Body of pancreas (tissue), 4 donors: ENCODE results near the gene INPP5D. TPM values are rescaled to one million over a fixed set of nuclear protein-coding genes. Genes with fewer than 3 reads are reported as not detected.

Experiments
- ATAC-seq: fragments of 150-250 bp; one replicate; pipeline ENCODE4 v1.9.1; 2016
- DNase-seq, 4 donors: peaks; one replicate each; pipeline ENCODE4 v3.0.0-alpha.2; 2019
- H3K27ac ChIP-seq, 4 donors: fragments of 200-600 bp; sonication (generic); 1 replicate in 3 of 4; 2 replicates in 1 of 4; pipeline versions ENCODE4 v1.5.1 to v1.6.1; 2016 to 2019; ENCODE audit warnings: mild to moderate bottlenecking in 1 of 4, mixed read lengths in 1 of 4, moderate library complexity in 1 of 4
- H3K27me3 ChIP-seq, 2 donors: fragments of 200-600 bp; sonication (generic); one replicate each; pipeline ENCODE4 v1.6.0; 2016; ENCODE audit warnings: mild to moderate bottlenecking in 1 of 2
- H3K36me3 ChIP-seq, 2 donors: fragments of 200-600 bp; sonication (generic); replicated peaks in 1 of 2; 2 replicates each; pipeline ENCODE4 v1.5.1; 2016; ENCODE audit warnings: low read depth in 2 of 2; ENCODE audit not compliant: insufficient read depth in 1 of 2
- H3K4me1 ChIP-seq: fragments of 200-600 bp; sonication (generic); one replicate; pipeline ENCODE4 v1.6.0; 2016
- H3K4me3 ChIP-seq, 2 donors: fragments of 200-600 bp; sonication (generic); 1 replicate in 1 of 2; 2 replicates in 1 of 2; pipeline ENCODE4 v1.5.1; 2016 to 2019
- H3K9me3 ChIP-seq, 3 donors: fragments of 200-600 bp; sonication (generic); 1 replicate in 2 of 3; 2 replicates in 1 of 3; pipeline ENCODE4 v1.5.1; 2016
- CTCF ChIP-seq, 7 experiments: fragments of 450-650 bp in 4 of 7; fragments of 200-600 bp in 3 of 7; sonication (generic) in 3 of 7; IDR thresholded peaks; one replicate each; pipeline ENCODE4 v1.5.1; 2016 to 2019; ENCODE audit warnings: antibody characterized with exemption in 7 of 7
- POLR2A ChIP-seq, 3 donors: fragments of 450-650 bp; IDR thresholded peaks; one replicate each; pipeline ENCODE4 v1.6.1; 2016; ENCODE audit warnings: antibody characterized with exemption in 3 of 3, mild to moderate bottlenecking in 2 of 3
- WGBS, 2 donors: methylation state at CpG; one replicate each; pipeline ENCODE4 v1.1.5; 2017; 5-methylcytosine and 5-hydroxymethylcytosine counted together
- intact Hi-C: fragments of 100-400 bp; cut with DNase I; formaldehyde crosslinking; loops from one replicate; pipeline ENCODE4 v1.15.1; 2023
- total RNA-seq, 2 donors: library from RNA; depleted of rRNA; stranded (reverse); fragments of >200 nt; gene quantifications; one replicate each; pipeline ENCODE4 v1.1.0, GENCODE V29; 2016

INPP5D gene
- total RNA-seq, 2 donors from 2014 or later, result 0.99 to 8.8 TPM

GRCh38 chr2:233145726-233146125 lies 85.6 kb downstream of the INPP5D start:
- TF ChIP-seq CTCF (IDR thresholded peaks at IDR 0.05), result no peak
- TF ChIP-seq POLR2A (IDR thresholded peaks at IDR 0.05), result no peak
- 68 to 75% methylated on average over 8 of the region's 8 CpGs for WGBS, 2 donors
- no peaks in the 10 kb centered on the region for H3K36me3 ChIP-seq

GRCh38 chr2:233146194-233146593 lies 86.1 kb downstream of the INPP5D start:
- Histone ChIP-seq H3K27ac (no peak overlapping the region), H3K27me3 (no peaks in the 10 kb centered on the region), H3K36me3 (no peaks in the 10 kb centered on the region), H3K4me1 (no peaks in the 10 kb centered on the region), H3K9me3 (no peaks in the 10 kb centered on the region), H3K4me3 (no peak overlapping the region)
- intact Hi-C loops, result no loop called here
- TF ChIP-seq POLR2A (IDR thresholded peaks at IDR 0.05) (no peak), CTCF (IDR thresholded peaks at IDR 0.05) (no peak)
- DNase-seq (no peak), ATAC-seq (no peak)
- 85 to 90% methylated on average over 11 of the region's 11 CpGs for WGBS, 2 donors

More at GRCh38 chr2:233145726-233146125, 85.6 kb downstream of the INPP5D start:
- Histone ChIP-seq H3K9me3 (no peaks in the 10 kb centered on the region), H3K4me3 (no peak overlapping the region), H3K4me1 (no peaks in the 10 kb centered on the region), H3K27me3 (no peaks in the 10 kb centered on the region), H3K27ac (no peak overlapping the region)
- ATAC-seq (no peak), DNase-seq (no peak)
- intact Hi-C loops, result no loop called here

GRCh38 chr2:233147136-233147828 lies 87.1 kb downstream of the INPP5D start:
- 64 to 69% methylated on average over 22 of the region's 22 CpGs for WGBS, 2 donors
- Histone ChIP-seq H3K4me3 (no peak overlapping the region), H3K27me3 (no peaks in the 10 kb centered on the region), H3K36me3 (no peaks in the 10 kb centered on the region), H3K9me3 (no peaks in the 10 kb centered on the region), H3K27ac (no peak overlapping the region), H3K4me1 (no peaks in the 10 kb centered on the region)
- ATAC-seq, result no peak
- intact Hi-C loops, result no loop called here
- no peak for DNase-seq
- TF ChIP-seq POLR2A (IDR thresholded peaks at IDR 0.05) (no peak), CTCF (IDR thresholded peaks at IDR 0.05) (no peak)

- intact Hi-C loops, result no loop called here
- no peaks in the 10 kb centered on the region for H3K9me3 ChIP-seq
- no peak for ATAC-seq
- TF ChIP-seq POLR2A (IDR thresholded peaks at IDR 0.05) (no peak), CTCF (IDR thresholded peaks at IDR 0.05) (no peak)
- 67 to 86% methylated on average over 1 of the region's 1 CpG for WGBS, 2 donors
- no peak overlapping the region for H3K4me3 ChIP-seq
- DNase-seq, result no peak
- no peaks in the 10 kb centered on the region for H3K36me3 ChIP-seq
- no peaks in the 10 kb centered on the region for H3K4me1 ChIP-seq
- no peaks in the 10 kb centered on the region for H3K27me3 ChIP-seq
- H3K27ac ChIP-seq, result no peak overlapping the region
These were observed 87.7 kb downstream of the INPP5D start for GRCh38 chr2:233147829-233148167.

GRCh38 chr2:233148354-233148753 lies 88.2 kb downstream of the INPP5D start:
- no peaks in the 10 kb centered on the region for H3K9me3 ChIP-seq
- intact Hi-C loops, result no loop called here
- no peaks in the 10 kb centered on the region for H3K4me1 ChIP-seq
- no peaks in the 10 kb centered on the region for H3K27me3 ChIP-seq
- 72 to 81% methylated on average over 8 to 10 of the region's 10 CpGs for WGBS, 2 donors
- ATAC-seq, result no peak
- H3K36me3 ChIP-seq, result no peaks in the 10 kb centered on the region
- TF ChIP-seq CTCF (IDR thresholded peaks at IDR 0.05) (no peak), POLR2A (IDR thresholded peaks at IDR 0.05) (no peak)
- H3K27ac ChIP-seq, result no peak overlapping the region
- no peak overlapping the region for H3K4me3 ChIP-seq
- DNase-seq, result no peak
